ENCODE measurements around the gene PPP2R5C. TPM values are rescaled to one million over a fixed set of nuclear protein-coding genes. Genes with fewer than 3 reads are reported as not detected.

The PPP2R5C gene
- total and polyA plus RNA-seq, 9 of the 15 experiments (the other 6 are each of a cell fraction or from before 2014, with no cell fraction given), result 284 to 617 (median 395) TPM

DNA sequence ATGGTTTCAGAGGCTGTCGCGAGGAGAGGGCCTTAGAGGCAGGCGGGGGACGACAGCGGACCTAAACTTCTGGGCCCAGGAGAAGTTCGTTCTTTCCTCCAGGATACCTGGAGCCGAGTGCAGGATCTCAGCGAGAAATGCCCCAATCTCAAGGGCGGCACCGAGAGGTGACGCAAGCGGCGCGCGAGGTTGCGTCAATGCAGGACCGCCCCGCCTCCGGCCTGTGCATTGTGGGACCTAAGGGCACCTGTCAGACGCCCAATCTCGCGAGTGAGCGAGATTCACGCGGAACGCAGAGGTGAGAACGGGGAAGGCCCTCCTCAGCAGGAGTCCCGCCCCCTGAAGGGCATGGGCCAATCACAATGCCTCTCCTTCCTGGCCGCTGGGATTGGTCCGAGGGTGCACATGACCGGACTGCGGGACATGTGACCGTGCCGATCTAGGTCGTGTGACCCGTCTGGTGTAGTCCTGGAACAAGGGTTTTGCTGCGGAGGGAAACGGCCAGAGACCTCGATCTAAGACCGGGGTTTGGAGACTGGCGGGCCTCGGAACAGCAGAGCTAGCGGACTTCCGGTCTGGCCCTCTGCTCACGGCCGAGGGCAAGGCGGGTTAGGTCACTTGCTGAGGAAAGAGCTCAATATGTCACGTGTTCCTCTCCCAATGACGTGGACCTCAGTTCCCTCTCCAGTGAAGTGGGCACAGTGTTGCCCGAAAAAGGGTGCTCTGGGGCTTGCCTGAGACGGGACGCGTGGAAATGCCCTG, 186.6 kb downstream of the PPP2R5C start (continued):
- TF ChIP-seq, protein P1, sequence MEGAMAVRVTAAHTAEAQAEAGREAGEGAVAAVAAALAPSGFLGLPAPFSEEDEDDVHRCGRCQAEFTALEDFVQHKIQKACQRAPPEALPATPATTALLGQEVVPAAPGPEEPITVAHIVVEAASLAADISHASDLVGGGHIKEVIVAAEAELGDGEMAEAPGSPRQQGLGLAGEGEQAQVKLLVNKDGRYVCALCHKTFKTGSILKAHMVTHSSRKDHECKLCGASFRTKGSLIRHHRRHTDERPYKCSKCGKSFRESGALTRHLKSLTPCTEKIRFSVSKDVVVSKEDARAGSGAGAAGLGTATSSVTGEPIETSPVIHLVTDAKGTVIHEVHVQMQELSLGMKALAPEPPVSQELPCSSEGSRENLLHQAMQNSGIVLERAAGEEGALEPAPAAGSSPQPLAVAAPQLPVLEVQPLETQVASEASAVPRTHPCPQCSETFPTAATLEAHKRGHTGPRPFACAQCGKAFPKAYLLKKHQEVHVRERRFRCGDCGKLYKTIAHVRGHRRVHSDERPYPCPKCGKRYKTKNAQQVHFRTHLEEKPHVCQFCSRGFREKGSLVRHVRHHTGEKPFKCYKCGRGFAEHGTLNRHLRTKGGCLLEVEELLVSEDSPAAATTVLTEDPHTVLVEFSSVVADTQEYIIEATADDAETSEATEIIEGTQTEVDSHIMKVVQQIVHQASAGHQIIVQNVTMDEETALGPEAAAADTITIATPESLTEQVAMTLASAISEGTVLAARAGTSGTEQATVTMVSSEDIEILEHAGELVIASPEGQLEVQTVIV (CRISPR knock-in tag; IDR thresholded peaks at IDR 0.05; ENCODE audit: borderline replicate concordance), result no peak
- TF ChIP-seq, protein P2, sequence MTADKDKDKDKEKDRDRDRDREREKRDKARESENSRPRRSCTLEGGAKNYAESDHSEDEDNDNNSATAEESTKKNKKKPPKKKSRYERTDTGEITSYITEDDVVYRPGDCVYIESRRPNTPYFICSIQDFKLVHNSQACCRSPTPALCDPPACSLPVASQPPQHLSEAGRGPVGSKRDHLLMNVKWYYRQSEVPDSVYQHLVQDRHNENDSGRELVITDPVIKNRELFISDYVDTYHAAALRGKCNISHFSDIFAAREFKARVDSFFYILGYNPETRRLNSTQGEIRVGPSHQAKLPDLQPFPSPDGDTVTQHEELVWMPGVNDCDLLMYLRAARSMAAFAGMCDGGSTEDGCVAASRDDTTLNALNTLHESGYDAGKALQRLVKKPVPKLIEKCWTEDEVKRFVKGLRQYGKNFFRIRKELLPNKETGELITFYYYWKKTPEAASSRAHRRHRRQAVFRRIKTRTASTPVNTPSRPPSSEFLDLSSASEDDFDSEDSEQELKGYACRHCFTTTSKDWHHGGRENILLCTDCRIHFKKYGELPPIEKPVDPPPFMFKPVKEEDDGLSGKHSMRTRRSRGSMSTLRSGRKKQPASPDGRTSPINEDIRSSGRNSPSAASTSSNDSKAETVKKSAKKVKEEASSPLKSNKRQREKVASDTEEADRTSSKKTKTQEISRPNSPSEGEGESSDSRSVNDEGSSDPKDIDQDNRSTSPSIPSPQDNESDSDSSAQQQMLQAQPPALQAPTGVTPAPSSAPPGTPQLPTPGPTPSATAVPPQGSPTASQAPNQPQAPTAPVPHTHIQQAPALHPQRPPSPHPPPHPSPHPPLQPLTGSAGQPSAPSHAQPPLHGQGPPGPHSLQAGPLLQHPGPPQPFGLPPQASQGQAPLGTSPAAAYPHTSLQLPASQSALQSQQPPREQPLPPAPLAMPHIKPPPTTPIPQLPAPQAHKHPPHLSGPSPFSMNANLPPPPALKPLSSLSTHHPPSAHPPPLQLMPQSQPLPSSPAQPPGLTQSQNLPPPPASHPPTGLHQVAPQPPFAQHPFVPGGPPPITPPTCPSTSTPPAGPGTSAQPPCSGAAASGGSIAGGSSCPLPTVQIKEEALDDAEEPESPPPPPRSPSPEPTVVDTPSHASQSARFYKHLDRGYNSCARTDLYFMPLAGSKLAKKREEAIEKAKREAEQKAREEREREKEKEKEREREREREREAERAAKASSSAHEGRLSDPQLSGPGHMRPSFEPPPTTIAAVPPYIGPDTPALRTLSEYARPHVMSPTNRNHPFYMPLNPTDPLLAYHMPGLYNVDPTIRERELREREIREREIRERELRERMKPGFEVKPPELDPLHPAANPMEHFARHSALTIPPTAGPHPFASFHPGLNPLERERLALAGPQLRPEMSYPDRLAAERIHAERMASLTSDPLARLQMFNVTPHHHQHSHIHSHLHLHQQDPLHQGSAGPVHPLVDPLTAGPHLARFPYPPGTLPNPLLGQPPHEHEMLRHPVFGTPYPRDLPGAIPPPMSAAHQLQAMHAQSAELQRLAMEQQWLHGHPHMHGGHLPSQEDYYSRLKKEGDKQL (CRISPR knock-in tag; IDR thresholded peaks at IDR 0.05; ENCODE audit: borderline replicate concordance), result no peak
- TF ChIP-seq, protein P3, sequence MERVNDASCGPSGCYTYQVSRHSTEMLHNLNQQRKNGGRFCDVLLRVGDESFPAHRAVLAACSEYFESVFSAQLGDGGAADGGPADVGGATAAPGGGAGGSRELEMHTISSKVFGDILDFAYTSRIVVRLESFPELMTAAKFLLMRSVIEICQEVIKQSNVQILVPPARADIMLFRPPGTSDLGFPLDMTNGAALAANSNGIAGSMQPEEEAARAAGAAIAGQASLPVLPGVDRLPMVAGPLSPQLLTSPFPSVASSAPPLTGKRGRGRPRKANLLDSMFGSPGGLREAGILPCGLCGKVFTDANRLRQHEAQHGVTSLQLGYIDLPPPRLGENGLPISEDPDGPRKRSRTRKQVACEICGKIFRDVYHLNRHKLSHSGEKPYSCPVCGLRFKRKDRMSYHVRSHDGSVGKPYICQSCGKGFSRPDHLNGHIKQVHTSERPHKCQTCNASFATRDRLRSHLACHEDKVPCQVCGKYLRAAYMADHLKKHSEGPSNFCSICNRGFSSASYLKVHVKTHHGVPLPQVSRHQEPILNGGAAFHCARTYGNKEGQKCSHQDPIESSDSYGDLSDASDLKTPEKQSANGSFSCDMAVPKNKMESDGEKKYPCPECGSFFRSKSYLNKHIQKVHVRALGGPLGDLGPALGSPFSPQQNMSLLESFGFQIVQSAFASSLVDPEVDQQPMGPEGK (CRISPR knock-in tag; IDR thresholded peaks at IDR 0.05; ENCODE audit: borderline replicate concordance), result no peak
- TF ChIP-seq, protein P4, sequence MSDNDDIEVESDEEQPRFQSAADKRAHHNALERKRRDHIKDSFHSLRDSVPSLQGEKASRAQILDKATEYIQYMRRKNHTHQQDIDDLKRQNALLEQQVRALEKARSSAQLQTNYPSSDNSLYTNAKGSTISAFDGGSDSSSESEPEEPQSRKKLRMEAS (CRISPR knock-in tag; IDR thresholded peaks at IDR 0.05), result peak; percentile 84
- TF ChIP-seq, protein P5, sequence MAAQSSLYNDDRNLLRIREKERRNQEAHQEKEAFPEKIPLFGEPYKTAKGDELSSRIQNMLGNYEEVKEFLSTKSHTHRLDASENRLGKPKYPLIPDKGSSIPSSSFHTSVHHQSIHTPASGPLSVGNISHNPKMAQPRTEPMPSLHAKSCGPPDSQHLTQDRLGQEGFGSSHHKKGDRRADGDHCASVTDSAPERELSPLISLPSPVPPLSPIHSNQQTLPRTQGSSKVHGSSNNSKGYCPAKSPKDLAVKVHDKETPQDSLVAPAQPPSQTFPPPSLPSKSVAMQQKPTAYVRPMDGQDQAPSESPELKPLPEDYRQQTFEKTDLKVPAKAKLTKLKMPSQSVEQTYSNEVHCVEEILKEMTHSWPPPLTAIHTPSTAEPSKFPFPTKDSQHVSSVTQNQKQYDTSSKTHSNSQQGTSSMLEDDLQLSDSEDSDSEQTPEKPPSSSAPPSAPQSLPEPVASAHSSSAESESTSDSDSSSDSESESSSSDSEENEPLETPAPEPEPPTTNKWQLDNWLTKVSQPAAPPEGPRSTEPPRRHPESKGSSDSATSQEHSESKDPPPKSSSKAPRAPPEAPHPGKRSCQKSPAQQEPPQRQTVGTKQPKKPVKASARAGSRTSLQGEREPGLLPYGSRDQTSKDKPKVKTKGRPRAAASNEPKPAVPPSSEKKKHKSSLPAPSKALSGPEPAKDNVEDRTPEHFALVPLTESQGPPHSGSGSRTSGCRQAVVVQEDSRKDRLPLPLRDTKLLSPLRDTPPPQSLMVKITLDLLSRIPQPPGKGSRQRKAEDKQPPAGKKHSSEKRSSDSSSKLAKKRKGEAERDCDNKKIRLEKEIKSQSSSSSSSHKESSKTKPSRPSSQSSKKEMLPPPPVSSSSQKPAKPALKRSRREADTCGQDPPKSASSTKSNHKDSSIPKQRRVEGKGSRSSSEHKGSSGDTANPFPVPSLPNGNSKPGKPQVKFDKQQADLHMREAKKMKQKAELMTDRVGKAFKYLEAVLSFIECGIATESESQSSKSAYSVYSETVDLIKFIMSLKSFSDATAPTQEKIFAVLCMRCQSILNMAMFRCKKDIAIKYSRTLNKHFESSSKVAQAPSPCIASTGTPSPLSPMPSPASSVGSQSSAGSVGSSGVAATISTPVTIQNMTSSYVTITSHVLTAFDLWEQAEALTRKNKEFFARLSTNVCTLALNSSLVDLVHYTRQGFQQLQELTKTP (IDR thresholded peaks at IDR 0.05; ENCODE audit: low read depth in 1 of 2, partially characterized antibody in 2 of 2), result peak in 1 of 2 experiments; percentile 61
- peak; percentile 95 for TF ChIP-seq ESRRA (IDR thresholded peaks at IDR 0.05; ENCODE audit: borderline replicate concordance, low read depth)
- no peak for TF ChIP-seq CBX2 (IDR thresholded peaks at IDR 0.05; ENCODE audit: insufficient read depth, low read length, poor library complexity, severe bottlenecking)
- TF ChIP-seq, protein P6, sequence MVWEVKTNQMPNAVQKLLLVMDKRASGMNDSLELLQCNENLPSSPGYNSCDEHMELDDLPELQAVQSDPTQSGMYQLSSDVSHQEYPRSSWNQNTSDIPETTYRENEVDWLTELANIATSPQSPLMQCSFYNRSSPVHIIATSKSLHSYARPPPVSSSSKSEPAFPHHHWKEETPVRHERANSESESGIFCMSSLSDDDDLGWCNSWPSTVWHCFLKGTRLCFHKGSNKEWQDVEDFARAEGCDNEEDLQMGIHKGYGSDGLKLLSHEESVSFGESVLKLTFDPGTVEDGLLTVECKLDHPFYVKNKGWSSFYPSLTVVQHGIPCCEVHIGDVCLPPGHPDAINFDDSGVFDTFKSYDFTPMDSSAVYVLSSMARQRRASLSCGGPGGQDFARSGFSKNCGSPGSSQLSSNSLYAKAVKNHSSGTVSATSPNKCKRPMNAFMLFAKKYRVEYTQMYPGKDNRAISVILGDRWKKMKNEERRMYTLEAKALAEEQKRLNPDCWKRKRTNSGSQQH (CRISPR knock-in tag; IDR thresholded peaks at IDR 0.05), result 0 out of 2 replicates have a peak, but pooled peaks have one; percentile 7
